Dedifferentiated amniotic fluid mesenchymal stem cell (primary cell): ENCODE results near the gene KDM4B.
"Not testable (repeated sequence)": the region's sequence is repeated elsewhere in the genome, so short reads cannot be mapped to it uniquely, and the experiment has no call there.

ENCODE experiments used
- DNase-seq: peaks from one replicate; pipeline ENCODE4 v3.0.0-alpha.2; 2016; ENCODE audit errors: extremely low spot score

KDM4B gene

DNA sequence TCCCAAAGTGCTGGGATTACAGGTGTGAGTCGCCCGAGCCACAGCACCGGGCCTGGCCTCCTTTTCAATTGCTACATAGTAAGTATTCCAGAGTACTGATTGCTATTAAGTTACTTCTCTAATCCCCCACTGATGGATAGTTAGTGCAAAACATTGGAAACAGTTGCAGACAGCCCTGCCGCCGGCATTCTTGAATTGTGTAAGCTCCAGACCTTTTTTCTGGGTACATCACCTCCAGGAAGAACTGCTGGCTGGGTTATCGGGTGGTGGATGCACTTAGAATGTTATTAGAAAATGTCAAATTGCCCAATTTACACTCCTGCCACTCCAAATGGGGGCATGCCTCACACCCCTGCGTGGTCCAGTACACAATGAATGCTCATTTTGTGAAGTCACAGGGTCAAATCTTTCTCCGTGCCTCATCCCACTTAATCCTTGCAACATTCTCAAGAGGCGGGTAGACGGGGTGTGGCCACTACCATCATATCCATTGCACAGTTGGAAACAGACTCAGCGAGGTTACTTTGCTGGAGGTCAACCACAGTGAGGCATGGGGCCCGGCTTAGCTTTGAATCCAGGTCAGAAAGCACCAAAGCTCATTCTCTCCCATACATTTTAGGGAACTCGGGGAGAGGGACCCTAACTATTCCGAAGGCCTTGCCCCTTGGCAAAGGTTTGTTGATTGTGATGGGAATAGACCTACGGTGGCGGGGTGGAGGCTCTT, 1.0 kb upstream of the KDM4B start:
- no peak for DNase-seq

DNA sequence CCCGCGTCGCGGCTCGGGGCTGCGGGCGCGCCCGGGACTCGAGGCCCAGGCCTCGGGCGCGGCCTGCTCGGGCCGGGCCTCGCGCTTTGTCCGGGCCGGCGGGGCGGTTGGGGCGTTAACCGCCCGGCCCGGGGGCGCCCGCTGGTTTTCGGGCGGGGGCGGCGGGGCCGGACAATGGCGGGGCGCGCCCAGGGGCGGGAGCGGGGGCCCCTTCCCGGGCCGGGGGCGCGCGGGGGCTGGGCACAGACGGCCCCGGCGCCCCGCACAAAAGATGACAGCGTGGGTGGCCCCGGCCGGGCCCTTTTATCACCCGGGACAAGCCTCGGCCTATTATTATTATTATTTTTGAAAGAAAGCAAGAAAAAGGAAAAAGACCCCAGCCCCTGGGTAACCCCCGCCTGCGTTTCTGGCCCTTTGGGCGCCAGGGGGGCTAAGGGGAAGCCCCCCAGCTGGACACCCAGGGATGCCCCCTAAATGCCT, 419 bp downstream of the KDM4B start:
- DNase-seq = no peak

GRCh38 chr19:4969772-4970531, 1.0 kb downstream of the KDM4B start:
- DNase-seq = no peak

DNA sequence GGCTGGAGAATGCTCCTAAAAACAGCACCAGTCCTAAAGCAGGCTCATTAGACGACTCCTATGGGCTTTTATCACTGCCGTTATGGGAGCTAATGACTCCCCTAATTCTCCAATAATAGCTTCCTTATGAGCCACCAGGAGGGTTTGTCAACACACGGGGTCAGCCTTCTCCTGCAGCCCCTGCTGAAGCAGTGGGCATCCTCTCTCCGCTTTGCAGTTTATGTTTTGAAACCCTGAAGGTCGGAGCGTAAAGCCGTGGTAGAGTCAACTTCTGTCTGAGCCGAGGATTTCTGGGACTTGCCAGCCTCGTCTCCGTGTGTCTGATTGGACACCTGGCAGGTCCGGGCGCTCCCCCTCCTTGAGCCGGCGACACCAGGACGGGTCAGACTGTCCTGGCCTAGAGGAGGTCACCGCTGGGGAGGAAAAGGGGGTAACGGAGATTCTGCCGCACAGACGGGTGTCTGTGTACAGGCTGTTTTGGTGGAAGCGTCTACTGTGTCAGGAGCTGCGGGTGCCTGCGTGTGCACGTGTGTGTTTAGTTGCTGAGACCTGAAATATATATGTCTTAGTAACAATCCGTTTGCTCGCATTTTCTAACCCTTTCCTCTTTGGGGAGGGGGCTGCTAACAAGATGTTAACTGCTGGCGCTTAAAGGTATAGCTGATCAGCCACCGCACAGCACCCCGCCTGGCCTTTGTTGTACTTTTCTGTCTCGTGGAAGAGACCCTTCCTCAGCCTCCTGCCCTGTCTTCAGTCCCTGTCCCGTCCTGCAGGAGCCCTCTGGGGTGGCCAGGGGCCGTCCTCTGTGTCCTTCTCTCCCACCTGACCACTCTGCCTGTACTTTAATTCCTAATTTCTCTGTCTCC, 1.9 kb downstream of the KDM4B start:
- DNase-seq = no peak

- no peak for DNase-seq
Observed at GRCh38 chr19:4971424-4971793, 2.5 kb downstream of the KDM4B start.

DNA sequence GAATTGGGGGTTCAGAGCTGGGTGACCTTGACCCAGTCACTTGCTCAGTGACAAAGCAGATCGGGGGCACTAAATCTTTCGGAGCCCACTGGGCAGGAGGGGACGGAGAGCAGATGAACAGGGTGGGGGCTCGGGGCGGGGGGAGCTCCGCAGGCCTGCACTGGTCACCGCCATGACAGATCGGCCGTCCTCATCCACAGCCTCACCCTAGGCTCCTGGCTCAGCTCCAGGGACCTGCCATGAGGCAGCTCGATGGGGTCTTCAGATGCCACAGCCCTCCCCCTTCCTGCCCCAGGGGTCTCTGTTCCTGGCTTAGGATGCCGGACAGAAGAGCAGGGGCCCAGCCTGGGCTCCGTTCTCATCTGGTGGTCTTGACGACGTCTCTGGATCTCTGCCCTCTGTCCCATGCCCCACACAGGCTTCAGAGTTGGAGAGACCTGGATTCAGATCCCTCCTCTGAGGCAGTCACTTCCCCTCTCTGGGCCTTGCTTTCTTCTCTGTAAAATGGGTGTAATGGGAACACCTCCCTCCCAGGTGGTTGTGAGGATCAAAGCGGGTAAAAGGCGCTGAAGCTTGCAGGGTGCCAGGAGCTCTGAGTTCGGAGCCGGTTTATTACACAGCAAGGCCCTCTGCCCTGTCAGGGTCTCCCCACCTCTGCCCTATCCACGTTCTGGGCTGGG, 3.0 kb downstream of the KDM4B start:
- DNase-seq = no peak

- DNase-seq = no peak
Observed at GRCh38 chr19:4972509-4973230, 3.8 kb downstream of the KDM4B start.

DNA sequence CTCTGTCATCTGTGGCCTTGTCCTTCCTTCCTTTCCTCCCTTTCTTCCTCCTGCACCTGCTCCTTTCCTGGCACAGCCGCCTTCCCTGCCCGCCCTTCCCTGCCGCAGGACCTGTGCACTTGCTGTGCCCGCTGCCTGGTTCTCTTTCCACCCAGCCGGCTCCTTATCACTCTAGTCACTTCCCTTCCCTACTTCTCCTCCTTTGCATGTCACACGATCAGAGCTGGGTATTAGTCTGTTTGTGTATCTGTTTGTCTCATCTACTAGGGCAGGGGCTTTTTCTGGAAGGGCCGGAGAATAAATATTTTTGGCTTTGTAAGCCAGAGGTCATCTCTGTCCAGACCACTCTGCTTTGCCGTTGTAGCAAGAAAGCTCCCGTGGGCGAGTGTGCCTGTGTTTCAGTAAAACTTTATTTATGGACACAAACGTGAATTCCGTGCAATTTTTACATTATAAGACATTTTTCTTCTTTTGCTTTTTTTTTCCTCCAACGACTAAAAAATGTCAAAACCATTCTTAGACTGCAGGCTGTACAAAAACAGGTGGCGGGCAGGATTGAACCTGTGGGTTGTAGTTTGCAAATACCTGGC, 6.1 kb downstream of the KDM4B start:
- no peak for DNase-seq

- DNase-seq = not testable (repeated sequence)
Observed at GRCh38 chr19:4975601-4976000, 6.7 kb downstream of the KDM4B start.

GRCh38 chr19:4976401-4977298, 7.7 kb downstream of the KDM4B start:
- no peak for DNase-seq

- DNase-seq = peak; percentile 79
Observed at GRCh38 chr19:4977299-4978174, 8.6 kb downstream of the KDM4B start.

DNA sequence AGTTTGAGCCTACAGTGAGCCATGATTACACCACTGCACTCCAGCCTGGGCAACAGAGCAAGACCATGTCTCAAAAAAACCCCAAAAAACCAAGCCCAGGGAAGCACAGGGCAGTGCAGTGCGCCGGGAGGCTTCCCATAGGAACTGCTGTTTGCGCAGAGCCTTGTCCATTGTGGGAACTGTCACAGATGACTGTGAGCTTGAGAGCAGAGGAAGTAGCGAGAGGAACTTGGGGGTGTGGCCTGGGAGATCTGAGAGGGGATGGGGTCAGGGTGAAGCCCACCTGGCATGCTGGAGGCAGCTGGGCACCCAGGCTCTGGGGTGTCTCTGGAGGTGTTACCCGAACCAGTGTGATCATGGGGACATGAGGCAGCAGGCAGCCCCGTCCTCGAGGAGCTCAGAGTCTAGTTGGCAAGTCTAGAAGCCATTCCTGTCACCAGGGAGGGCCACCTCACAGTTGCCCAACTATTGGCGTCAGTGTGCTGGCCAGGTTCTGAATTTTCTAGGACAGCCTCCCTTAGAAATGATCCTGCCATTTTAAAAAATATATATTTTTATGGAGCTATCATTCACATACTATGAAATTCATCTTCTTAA, 10.4 kb downstream of the KDM4B start:
- no peak for DNase-seq

GRCh38 chr19:4980067-4980466, 11.2 kb downstream of the KDM4B start:
- DNase-seq = no peak

GRCh38 chr19:4980838-4981680, 12.1 kb downstream of the KDM4B start:
- DNase-seq = no peak

DNA sequence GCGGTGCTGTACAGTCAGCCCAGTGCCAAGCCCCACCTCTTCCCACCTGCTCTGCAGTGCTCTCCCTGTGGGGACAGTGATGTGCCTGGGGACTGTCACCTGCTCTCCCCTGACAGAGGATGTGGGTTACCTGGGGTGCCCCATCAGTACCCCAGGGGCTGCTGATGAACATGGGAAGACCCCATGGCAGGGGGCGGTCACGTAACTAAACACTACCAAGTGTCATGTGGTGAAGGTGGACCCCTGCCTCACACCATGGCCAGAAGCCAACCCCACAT, 12.7 kb downstream of the KDM4B start:
- no peak for DNase-seq

DNA sequence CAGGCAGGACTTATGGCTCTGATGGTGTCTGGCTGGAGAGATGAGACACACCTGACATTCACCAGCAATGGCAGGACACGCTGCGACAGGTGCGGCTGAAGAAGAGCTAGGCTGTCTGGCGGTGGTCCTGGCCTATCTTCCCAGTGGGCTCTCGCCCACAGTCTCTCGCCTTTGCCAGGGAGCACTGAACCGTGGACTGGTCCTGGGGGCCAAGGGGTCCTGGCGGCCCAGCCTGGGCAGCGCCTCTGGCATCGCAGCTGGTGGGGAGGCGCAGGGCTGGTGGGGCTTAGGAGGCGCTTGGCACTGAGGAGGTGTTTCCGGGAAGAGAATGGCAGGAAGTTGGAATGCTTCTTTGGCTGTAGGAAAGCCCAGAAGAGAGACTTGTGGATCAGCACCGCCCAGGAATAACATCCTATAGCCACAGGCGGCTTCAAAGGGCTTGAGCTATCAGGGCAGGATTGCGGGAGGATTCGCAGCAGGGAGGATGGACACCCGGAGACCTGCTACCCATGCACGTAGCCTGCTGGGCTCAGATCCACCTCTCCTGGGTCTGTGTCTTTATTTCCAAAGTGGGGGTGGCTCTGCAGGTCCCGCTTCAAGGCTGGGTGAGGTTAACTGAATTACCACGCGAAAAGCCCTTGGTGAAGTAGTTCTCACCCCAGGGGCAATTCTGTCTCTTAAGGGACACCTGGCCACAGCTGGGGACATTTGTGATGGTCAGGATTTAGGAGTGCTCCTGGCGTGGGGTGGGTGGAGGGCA, 14.6 kb downstream of the KDM4B start:
- DNase-seq = no peak

GRCh38 chr19:4984106-4984380, 15.1 kb downstream of the KDM4B start:
- no peak for DNase-seq
